Posterior cingulate gyrus (tissue), 11 donors: Measurements from ENCODE around the gene HARS2.
"Not testable (repeated sequence)": the region's sequence is repeated elsewhere in the genome, so short reads cannot be mapped to it uniquely, and the experiment has no call there.

Experiments used
- DNase-seq, 10 donors: peaks; one replicate each; pipeline versions ENCODE4 v3.0.0 to v3.0.0-alpha.2; 2020 to 2021; ENCODE audit warnings: mixed read lengths in 3 of 10
- intact Hi-C: fragments of 100-400 bp; cut with DNase I; formaldehyde crosslinking; loops from one replicate; pipeline ENCODE4 v1.15.1; 2023

The HARS2 gene, protein sequence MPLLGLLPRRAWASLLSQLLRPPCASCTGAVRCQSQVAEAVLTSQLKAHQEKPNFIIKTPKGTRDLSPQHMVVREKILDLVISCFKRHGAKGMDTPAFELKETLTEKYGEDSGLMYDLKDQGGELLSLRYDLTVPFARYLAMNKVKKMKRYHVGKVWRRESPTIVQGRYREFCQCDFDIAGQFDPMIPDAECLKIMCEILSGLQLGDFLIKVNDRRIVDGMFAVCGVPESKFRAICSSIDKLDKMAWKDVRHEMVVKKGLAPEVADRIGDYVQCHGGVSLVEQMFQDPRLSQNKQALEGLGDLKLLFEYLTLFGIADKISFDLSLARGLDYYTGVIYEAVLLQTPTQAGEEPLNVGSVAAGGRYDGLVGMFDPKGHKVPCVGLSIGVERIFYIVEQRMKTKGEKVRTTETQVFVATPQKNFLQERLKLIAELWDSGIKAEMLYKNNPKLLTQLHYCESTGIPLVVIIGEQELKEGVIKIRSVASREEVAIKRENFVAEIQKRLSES

DNA sequence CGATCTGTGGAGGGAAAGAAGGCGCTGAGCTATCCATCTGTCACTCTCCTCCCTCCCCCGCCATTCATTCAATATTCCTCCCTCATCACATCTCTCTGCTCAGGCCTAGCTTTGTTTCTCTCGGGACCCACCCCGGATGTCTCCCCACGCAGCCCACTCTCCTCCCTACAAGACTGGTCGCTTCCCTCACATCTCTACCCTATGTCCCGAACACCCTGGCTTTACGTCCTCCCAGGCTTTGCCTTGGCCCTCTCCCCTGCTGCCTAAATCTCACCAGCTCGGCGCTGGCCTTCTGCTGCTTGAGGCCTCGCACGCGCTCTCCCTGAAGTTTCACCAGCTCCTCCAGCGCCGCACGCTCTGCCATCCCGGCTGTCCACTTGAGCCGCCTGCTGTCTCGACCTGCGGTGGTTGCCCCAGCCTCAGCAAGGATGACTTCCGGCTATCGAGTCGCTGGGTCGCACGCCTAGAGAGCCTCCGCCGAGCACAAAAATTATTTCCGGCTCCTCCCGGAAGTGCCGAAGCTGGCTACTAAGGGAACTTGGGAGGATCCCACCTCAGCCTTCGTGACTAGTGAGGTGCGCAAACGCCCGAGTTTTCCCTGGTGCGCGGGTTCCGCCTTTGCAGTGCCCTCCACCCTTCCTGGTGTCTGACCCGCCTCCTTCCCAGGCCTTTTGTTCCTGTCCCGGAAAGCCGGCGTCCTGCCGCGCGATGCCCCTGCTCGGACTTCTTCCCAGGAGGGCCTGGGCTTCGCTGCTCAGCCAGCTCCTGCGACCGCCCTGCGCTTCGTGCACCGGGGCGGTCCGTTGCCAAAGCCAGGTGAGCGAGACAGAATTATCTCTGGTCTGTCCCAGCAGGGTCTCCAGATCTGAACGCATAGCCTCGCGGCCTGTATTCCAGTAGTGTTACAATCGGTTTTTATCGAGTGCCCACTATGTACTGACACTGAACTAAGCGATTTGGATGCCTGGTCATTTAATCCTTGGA, at the start of gene HARS2, which contains the start of gene HARS1:
HARS2 (plus strand) TSS at position 515 of the 984 bp plus-strand sequence; CDS start at position 709, 194 bp downstream.
HARS1 (minus strand) TSS at position 430 of the 984 bp plus-strand sequence; CDS start at position 364, 66 bp downstream.
- intact Hi-C loops = loop anchor here (1.0 to 2.0 kb wide), 4 partner anchors 9 to 52 kb away; partner anchors contain the start of genes TMCO6, WDR55 and ZMAT2
- peak; percentile 88 to 99 (median 92) for DNase-seq

DNA sequence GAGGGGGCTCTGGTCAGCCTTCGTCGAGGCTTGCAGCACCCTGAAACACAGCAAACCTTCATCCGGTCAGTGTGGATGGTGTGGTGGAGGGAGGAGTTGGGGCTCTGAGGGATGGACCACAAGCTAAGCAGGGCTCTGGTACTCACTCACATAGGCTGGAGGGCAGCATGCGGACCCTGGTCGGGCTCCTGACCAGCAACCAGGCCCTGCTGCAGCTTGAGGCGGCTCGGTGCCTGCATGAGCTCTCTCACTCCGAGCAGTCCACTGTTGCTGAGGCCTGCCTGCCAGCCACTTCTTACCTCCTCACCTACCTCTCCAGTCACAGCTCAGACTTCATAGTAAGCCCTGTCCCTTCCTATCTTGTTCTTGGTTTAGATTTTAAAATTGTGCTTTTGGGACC, 49.5 kb upstream of the HARS2 start:
- intact Hi-C loops = no loop called here
- DNase-seq = no peak

DNA sequence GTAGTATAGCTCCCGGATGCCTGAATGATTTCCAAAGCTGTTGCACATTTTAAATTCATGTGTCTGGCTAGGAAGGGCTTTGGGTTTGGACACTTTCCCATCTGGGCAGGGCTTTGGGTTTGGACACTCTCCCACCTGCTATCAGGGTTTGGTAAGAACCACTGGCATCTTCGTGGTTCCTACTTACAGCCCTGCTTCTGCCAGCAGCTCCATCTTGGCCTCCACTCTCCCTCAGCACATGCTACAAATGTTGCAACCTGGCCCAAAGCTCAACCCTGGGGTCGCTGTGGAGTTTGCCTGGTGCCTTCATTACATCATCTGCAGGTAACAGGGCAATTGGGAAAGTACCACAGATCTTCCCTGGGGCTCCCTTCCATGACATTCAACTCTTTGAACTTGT, 48.5 kb upstream of the HARS2 start:
- DNase-seq = no peak
- intact Hi-C loops = no loop called here

DNA sequence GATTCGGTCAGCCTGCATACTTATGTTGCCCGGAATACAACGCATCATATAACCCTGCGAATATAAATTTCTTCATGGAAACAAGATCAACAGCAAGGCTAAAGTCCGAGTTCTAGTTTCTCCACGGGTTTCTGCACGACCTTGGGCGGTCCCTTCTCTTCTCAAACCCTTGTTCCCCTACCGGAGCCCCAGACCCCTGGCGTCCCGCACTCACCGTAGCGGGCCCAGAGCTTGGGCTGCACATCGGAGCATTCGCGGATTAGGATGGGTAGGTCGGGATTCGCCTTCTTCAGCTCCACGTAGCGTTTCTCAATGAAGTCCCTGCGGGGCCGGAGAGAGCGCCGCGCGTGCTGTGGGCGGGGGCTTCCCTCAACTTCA, 44.2 kb upstream of the HARS2 start:
- DNase-seq = no peak
- intact Hi-C loops = loop anchor here (1.0 to 5.0 kb wide), 3 partner anchors 8 to 245 kb away; partner anchors contain the start of genes ANKHD1, TMCO6 and WDR55

DNA sequence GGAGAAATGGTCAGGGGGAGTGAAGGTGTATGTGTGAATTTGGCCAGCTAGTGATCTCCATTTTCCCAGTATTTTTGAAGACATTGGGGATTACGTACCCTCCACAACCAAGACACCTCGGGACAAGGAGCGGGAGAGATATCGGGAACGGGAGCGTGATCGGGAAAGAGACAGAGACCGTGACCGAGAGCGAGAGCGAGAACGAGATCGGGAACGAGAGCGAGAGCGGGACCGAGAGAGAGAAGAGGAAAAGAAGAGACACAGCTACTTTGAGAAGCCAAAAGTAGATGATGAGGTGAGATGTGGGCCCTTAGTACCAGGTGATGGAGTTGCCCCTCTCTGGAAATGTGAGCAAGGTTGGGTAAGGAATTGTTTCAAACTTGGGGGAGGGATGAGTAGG, 32.4 kb upstream of the HARS2 start:
- DNase-seq = no peak
- intact Hi-C loops = no loop called here

DNA sequence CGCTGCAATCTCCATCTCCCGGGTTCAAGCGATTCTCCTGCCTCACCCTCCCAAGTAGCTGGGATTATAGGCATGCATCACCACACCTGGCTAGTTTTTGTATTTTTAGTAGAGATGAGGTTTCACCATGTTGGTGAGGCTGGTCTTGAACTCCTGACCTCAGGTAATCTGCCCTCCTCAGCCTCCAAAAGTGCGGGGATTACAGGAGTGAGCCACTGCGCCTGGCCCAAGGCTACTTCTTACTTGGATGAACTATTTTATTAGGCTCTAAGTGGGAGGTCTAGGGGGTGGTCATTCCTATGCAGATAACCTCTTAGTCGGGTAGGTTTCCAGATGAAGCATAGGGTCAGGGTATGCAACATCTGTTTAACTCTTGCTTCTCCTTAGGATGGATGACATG, 30.9 kb upstream of the HARS2 start:
- intact Hi-C loops, DNase-seq: not testable (repeated sequence)

DNA sequence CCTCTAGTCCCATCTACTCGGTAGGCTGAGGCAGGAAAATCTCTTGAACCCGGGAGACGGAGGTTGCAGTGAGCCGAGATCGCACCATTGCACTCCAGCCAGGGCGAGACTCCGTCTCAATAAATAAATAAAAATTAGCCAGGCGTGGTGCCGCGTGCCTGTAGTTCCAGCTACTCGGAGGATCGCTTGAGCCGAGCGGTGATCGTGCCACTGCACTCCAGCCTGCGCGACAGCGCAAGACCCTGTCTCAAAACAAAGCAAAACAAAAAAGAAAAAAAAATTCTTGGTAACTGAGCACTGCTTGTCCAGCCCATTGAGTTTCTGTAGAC, 27.3 kb upstream of the HARS2 start:
- peak in 1 of 10 donors; percentile 74 for DNase-seq
- intact Hi-C loops = loop anchor here (2.0 kb wide), 2 partner anchors 17 to 27 kb away; partner anchors contain the start of genes HARS1, HARS2, IK and NDUFA2

DNA sequence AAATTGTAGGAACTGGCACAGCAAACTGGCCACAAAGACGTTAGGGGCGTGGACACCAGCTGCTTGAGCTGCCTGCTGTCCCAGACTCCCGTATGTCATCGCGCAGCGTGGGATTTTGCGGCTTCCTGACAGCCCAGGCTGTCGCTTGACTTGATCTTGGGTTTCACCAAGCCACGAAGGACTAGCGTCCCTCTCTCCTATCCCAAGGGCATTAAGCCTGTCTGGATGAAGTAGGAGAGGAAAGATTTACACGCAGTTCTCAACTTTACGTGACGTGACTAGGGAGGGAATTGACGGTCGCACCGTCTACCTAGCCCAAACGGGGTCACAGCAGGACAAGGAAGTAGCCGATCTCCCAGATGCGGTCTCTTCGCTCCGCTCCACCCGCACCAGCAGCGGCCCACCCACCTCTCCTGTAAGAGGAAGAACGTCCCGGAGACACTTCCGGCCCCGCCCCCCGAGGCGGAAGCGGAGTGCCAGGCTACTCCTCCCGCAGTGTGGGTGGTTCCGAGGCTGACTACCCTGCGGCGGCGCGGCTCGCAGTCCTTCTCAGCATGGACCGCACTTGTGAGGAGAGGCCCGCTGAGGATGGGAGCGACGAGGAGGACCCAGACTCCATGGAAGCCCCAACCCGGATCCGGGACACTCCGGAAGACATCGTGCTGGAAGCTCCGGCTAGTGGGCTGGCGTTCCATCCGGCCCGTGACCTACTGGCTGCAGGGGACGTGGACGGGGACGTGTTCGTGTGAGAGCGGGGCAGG, 26.7 kb upstream of the HARS2 start, which contains the start of gene WDR55:
WDR55 (plus strand) TSS at position 546 of the 761 bp plus-strand sequence; CDS start at position 555, 9 bp downstream.
- intact Hi-C loops = loop anchor here (2.0 kb wide), 2 partner anchors 18 to 26 kb away; partner anchors contain the start of genes HARS1, HARS2, IK and NDUFA2
- peak; percentile 92 to 100 (median 97) for DNase-seq

DNA sequence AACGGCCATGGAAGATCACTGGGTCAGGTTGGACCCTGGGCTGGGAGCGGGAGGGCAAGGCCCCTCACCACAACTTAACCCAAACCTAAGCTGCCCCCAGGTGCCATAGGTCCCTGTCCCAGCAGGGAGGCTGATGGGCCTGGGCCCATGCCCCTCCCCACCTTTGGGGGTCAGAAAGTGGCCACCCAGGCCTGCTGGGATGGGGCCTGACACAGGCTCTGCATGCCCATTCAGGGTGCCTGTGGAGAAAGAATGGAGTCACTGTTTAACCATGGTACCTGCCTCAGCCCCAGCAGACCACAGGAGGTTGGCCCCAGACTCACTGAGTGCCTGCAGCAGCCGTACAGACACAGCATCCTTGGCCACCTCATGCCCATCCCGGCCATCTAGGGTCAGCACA, 20.2 kb upstream of the HARS2 start:
- DNase-seq, intact Hi-C loops: not testable (repeated sequence)

DNA sequence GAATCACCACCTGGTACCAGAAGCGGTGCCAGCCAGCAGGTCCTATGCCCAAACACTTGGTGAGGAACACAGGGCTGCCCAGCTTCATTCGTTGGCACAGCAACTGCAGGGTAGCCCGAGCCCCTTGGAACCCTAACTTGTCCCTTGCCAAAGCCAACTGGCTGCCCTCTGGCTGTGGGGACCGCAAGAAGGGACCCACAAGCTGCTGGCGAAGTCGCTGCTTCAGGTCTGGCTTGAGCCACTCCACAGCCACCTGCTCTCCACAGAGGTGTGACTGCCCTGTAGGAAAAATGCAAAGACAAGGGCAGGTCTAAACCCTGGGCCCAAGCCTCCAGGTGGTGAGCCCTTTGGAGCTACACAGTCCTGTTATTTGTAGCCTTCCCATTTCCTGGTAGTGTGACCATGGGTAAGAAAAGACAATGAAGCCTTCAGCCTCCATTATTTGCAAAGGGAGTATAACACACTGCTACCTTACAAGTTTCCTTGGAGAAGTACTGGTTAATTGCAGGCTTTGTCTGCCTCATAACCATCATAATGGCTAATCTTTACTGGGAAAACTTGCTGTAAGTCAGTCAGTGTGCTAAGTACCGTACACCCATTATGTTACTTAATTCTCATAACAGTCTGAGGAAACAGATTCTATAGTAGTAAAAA, 19.7 kb upstream of the HARS2 start:
- intact Hi-C loops = no loop called here
- no peak for DNase-seq

DNA sequence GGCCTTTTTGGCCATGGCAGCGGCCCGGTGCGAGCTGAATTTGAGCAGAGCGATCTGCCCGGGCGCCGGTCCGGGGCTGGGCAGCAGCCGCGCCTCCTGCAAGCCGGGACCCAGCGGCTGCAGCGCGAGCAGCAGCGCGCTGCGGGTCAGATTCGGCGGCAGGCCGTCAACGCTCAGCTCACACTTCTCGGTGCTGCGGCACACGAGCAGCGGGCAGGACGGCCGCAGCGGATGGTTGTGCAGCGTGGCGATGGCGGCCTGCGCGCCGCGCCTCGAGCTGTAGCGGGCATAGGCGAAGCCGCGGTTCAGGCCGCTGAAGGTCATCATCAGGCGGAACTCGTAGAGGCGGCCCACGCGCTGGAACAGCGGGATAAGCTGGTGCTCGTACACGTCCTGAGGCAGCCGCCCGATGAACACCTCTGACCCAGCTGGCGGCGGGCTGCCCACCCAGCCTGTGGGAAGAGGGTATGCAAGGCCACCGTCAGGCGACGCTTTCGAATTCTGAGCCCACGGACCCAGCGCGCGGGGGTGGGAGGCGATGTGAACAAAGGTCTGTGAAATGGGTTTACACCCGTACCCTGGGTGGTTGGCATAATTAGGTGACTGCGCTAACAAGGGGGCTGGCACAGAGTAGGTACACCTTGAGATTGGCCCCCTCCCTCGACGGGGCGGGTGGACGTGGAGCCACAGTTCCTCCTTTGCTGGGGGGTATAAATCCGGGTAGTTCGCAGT, 18.6 kb upstream of the HARS2 start:
- intact Hi-C loops = no loop called here
- DNase-seq = peak in 3 of 10 donors; percentile 18 to 80 (median 32)

DNA sequence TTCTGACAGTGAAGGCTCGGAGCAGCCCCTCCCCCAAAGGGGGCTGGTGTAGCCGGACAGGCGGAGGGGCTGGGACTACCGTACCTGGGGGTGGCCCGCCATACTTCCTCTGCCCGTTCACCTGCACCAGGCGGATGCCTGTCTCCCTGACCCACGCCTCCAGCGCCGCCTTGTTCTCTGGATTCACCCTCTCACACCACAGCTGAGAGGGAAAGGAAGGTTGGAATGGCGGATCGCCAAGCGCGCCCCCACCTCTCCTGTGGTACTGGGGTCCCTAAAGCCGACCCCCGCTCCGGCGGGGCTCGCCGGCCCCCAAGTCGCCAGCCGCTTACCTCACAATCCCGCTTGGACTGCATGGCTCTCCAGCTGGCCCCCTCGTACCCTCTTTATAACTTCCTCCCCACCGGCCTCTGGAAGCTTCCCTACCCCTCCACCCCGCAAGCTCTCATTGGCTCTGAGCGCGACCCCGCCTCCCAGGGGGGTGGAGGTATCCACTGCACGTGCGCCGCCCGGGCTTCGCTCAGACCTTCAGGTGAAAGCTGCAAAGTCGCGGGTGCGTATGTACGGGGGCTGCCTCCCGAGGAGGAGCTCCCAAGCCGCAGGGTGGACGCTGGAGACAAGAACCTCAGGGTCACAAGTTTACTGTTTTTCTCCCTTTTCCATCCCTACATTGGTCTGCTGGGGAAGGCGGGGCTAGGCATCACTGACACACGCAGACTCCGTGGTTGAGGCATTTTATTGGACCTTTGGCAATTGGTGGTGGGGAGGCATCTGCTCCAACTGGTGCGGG, 17.9 kb upstream of the HARS2 start, which contains the start of gene DND1:
DND1 (minus strand) TSS at position 390 of the 790 bp plus-strand sequence; CDS start at position 356, 34 bp downstream.
- intact Hi-C loops = no loop called here
- peak in 2 of 10 donors; percentile 73 to 87 for DNase-seq

DNA sequence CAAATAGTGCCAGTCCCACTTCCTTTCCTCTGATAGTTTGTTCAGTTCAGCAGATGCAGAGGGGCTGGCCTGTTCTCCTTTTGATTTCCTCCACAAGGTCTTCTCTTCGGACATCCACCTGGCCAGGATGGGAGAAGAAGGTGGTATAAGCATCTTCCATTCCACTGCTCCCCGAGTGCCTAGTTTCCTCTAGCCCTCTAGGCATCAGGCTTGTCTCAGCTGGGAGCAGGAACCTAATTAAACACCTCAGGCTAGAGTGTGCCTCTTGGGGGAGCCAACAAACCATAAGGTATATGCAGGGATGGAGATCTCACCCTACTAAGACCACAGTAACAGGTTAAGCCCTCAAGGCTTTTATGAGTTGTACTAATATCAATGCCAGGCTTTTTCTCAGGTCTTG, 17.0 kb upstream of the HARS2 start:
- intact Hi-C loops = no loop called here
- DNase-seq = no peak

DNA sequence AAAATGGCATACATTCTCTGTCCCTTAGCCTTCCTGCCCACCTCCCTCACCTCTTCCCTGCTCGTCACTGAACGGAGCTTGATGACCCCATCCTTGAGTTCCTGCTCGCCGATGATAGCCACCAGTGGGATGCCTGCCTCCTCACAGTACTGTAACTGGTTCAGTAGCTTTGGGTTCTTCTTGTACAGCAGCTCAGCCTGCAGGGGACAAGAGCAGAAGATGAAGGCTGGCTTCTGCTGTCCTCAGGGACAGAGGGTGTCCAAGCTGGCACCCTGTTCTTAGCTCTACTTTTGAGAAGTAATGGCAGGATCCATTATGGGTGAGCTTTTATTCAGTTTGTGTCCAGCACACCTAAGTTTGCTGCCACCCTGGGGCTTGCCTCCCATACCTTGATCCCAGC, 16.6 kb upstream of the HARS2 start:
- DNase-seq = peak in 1 of 10 donors; percentile 63
- intact Hi-C loops = no loop called here

DNA sequence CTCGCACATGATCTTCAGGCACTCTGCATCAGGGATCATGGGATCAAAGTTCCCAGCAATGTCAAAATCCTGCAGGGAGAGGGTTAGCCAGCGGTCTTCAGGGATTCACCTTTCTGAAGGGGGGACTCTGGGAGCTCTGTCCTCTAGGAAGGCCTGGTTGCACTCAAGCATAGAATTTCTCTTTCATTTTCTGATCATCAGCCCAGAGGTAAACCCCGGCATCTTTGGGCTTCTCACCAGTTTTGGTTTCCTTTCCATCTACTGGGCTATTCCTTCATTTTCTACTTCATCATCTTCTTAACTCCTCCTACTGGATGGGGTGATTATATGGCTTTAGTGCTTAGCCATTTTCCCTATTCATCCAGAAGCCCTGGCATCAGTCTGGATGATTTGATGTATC, 13.3 kb upstream of the HARS2 start:
- intact Hi-C loops = no loop called here
- DNase-seq = no peak

DNA sequence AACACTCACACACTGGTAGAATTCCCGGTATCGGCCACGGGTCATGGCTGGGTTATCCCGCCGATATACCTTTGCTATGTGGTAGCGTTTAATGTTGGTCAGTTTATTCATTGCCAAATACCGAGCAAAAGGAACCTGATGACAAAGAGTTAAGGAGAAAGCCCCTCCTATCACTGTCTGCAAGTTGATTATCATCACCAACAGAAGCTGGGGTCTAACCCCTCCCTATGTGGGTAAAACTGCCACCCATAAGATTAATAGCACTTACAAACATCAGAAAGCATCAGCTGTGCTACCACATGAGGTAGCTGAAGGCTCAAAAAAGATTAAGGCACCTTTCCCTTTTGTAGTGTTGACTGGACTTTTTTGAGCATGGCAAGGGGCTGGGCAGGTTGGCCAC, 12.3 kb upstream of the HARS2 start:
- intact Hi-C loops = no loop called here
- DNase-seq = no peak

DNA sequence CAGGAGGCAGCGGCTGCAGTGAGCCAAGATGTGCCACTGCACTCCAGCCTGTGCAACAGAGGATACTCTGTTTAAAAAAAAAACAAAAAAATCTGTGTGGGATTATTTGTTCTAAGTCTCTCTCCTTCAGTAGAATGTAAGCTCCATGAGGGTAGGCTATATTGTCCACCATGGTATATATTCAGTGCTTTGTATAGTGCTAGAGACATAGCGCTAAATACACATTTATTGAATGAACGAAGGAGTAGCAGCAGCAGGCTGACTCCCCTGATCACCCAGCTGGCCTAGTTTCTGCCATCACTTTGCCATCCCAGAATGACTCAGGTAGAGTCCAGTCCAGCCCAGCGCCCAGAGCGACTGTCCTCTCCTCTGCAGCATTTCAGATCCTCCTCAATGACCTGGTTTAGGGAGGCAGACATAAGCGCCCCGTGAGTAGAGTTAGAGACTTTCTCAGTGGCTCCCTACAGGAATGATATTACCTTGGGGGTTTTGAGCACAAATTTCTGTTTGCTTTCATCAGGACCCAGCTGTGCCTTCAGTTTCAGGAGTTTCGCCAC, 801 bp upstream of the HARS2 start:
- intact Hi-C loops = loop anchor here (2.0 kb wide), 3 partner anchors 26 to 52 kb away; partner anchors contain the start of genes TMCO6 and WDR55
- DNase-seq = no peak
